Adipose tissue (tissue), 3 donors: ENCODE measurements around the gene MUC20. TPM values are rescaled to one million over a fixed set of nuclear protein-coding genes. Genes with fewer than 3 reads are reported as not detected.
"Not testable (repeated sequence)": the region's sequence is repeated elsewhere in the genome, so short reads cannot be mapped to it uniquely, and the experiment has no call there.

Experiments used
- H3K27ac ChIP-seq: one replicate; pipeline ENCODE4 v1.5.1; 2013; ENCODE audit warnings: low read depth, low read length
- WGBS, 3 donors: extraction: QIAGEN DNeasy Blood & Tissue Kit; methylation state at CpG; one replicate each; pipeline ENCODE4 v1.1.7; 2013; 5-methylcytosine and 5-hydroxymethylcytosine counted together
- polyA plus RNA-seq, 3 donors: library from polyadenylated mRNA; stranded (reverse); fragments of 200-250 nt; gene quantifications; one replicate each; pipeline ENCODE4 v1.2.3, GENCODE V29; 2013
- donor health status: healthy with polysubstance abuse.
- donor health status: Bipolar disorder and iron deficiency.
- donor health status: healthy.

MUC20 gene
- polyA plus RNA-seq, 3 donors: 2.4 to 3.6 (median 2.8) TPM

DNA sequence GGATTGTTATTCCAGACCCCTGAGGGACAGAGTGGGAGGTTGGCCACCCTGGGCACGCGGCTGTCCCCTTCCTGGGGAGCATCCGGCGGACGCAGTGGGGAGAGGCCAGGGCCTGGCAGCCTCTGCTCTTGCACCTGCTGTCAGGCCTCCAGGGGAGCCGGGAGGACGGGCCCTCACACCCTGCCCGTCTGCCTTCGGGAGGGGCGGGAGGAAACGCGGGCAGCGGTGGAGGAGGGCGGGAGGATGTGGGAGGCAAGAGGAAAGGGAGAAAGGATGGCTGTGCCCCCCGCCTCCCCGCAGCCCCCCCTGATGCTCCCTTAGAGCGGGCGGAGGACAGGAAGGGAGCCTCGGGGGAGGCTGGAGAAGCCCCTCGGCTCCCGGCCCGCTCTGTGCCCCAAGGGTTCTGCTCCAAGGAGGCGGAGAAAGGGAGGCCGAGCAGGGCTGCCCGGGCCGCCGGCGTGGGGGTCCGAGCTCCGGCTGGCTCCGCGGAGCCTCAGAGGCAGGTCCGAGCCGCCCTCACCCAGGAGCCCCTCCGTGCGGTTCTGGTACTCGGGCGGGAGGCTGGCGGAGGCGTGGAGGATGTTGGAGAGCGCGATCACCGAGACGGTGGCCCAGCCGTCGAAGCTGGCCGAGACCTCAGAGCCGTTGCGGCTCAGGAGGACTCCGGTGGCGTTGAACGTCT, 40.9 kb downstream of the MUC20 start:
- H3K27ac ChIP-seq: no peak overlapping the region
- 12 to 27% (median 17%) methylated on average over 45 to 52 of the region's 52 CpGs for WGBS, 3 donors

- H3K27ac ChIP-seq: no peak overlapping the region
- 62 to 96% (median 71%) methylated on average over 7 to 36 of the region's 36 CpGs for WGBS, 3 donors
Measured at GRCh38 chr3:195762249-195762585, 41.4 kb downstream of the MUC20 start.

- WGBS, 3 donors: 91 to 93% (median 91%) methylated on average over 37 to 43 of the region's 43 CpGs
- H3K27ac ChIP-seq: no peak overlapping the region
Measured at GRCh38 chr3:195762611-195763010, 41.8 kb downstream of the MUC20 start.

GRCh38 chr3:195763076-195763830, 42.5 kb downstream of the MUC20 start:
- 82 to 90% (median 84%) methylated on average over 25 to 28 of the region's 28 CpGs for WGBS, 3 donors
- H3K27ac ChIP-seq: no peak overlapping the region

- WGBS, 3 donors: 78 to 84% (median 83%) methylated on average over 25 to 26 of the region's 26 CpGs
- no peak overlapping the region for H3K27ac ChIP-seq
Measured at GRCh38 chr3:195763843-195764825, 43.4 kb downstream of the MUC20 start.

DNA sequence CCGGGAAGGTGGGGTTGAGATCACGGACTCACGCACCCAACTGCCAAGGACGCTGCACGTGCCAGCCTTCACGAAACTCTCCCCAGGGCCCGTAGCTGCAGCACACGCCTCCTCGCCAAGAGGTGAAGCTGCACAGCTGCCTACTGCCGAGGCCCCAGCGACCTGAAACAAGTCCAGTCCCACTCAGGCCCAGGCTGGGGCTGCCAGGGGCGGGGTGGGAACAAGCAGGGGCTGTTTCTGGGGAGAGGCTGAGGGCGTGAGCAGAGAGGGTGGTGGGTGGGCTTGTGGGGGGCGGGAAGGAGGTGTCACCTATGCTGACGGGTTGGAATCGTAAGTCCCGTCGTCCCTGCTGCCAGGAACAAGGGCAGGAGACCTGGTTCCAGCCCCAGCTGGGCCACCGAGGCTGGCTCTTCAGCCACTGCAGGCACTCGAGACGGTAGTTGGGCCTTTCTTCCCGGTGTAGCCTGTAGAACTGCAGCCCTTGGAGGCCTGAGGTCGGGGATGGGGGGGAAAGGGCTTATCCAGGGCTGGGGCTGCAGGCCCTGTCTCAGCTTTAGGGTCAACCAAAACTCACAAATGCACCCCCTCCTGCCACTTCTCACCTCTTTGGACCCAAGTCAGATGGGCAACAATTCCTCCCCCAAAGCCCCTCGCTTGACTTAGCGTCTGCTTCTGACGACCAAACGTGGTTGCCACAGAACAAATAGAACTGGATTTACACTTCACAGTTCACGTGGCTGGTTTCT, 44.4 kb downstream of the MUC20 start:
- 82 to 90% (median 90%) methylated on average over 25 to 28 of the region's 28 CpGs for WGBS, 3 donors
- no peak overlapping the region for H3K27ac ChIP-seq

GRCh38 chr3:195766671-195767070, 45.9 kb downstream of the MUC20 start:
- WGBS, 3 donors: 94 to 96% (median 95%) methylated on average over 14 of the region's 14 CpGs
- no peak overlapping the region for H3K27ac ChIP-seq

- WGBS, 3 donors: 75 to 85% (median 80%) methylated on average over 9 to 10 of the region's 10 CpGs
Measured at GRCh38 chr3:195767792-195768191, 47.0 kb downstream of the MUC20 start.

GRCh38 chr3:195768414-195768813, 47.6 kb downstream of the MUC20 start:
- WGBS, 3 donors: 68 to 76% (median 69%) methylated on average over 6 of the region's 6 CpGs
- no peak overlapping the region for H3K27ac ChIP-seq

More at GRCh38 chr3:195767792-195768191, 47.0 kb downstream of the MUC20 start:
- H3K27ac ChIP-seq: no peak overlapping the region

- 62 to 81% (median 80%) methylated on average over 17 of the region's 17 CpGs for WGBS, 3 donors
- no peak overlapping the region for H3K27ac ChIP-seq
Measured at GRCh38 chr3:195768831-195769303, 48.1 kb downstream of the MUC20 start.

- H3K27ac ChIP-seq: no peak overlapping the region
- WGBS, 3 donors: 86 to 94% (median 94%) methylated on average over 10 of the region's 10 CpGs
Measured at GRCh38 chr3:195769551-195769950, 48.8 kb downstream of the MUC20 start.

DNA sequence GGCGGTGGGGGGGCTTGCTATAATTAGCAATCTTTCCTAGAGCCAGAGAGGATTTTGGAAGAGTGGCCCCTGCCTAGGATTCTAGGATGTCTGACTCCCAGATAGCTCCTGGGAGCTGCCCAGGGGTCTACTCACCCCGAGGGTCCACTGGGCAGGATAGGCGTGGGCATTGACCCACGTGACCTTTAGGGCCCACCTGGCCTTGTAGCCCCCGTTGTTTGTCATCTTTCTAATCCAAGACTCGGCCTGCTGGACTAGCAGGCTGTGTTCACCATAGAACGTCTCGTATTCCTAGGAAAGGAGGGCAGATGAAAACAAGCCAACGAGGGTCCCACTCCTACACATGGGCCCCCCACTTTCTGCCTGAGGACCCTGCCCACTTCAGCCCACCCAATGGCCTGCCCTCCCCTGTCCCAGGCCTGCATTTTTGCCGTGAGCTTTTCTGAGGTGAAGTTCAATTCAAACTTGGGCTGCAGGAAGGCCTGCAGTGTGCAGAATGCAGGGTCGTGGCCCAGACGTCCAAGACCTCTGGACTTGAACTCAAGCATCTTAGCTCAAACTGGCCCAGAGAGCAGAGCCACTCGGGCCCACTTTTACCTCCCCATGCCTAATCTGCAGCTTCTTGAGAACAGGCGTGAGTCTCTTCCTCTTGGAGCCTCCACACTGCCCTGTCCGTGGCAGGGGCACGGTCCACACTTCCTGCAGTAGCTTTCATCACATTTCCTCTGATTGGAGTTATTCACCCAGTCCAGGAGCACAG, 49.5 kb downstream of the MUC20 start:
- H3K27ac ChIP-seq: no peak overlapping the region
- WGBS, 3 donors: 70 to 81% (median 76%) methylated on average over 16 of the region's 16 CpGs

GRCh38 chr3:195770841-195771645, 50.3 kb downstream of the MUC20 start:
- H3K27ac ChIP-seq: not testable (repeated sequence)
- 91 to 93% (median 92%) methylated on average over 22 to 23 of the region's 28 CpGs for WGBS, 3 donors

GRCh38 chr3:195771646-195772300, 51.0 kb downstream of the MUC20 start:
- no peak overlapping the region for H3K27ac ChIP-seq
- 76 to 84% (median 80%) methylated on average over 14 of the region's 14 CpGs for WGBS, 3 donors

- WGBS, 3 donors: 86 to 89% (median 89%) methylated on average over 23 of the region's 23 CpGs
- no peak overlapping the region for H3K27ac ChIP-seq
Measured at GRCh38 chr3:195773956-195774537, 53.3 kb downstream of the MUC20 start.

GRCh38 chr3:195774917-195775316, 54.1 kb downstream of the MUC20 start:
- WGBS, 3 donors: 25 to 33% (median 28%) methylated on average over 13 of the region's 13 CpGs

More at GRCh38 chr3:195774917-195775316, 54.1 kb downstream of the MUC20 start:
- no peak overlapping the region for H3K27ac ChIP-seq
